Endodermal cell (in vitro differentiated cells): Measurements from ENCODE around the gene PTPRU. TPM values are rescaled to one million over a fixed set of nuclear protein-coding genes. Genes with fewer than 3 reads are reported as not detected.

ENCODE experiments used
- DNase-seq: peaks from one replicate; pipeline ENCODE4 v3.0.0-alpha.2; 2017
- H3K27ac ChIP-seq: 2 replicates; pipeline ENCODE4 v1.5.1; 2013; ENCODE audit warnings: mild to moderate bottlenecking, low read depth, low read length, moderate library complexity
- H3K27me3 ChIP-seq: 2 replicates; pipeline ENCODE4 v1.6.1; 2013; ENCODE audit warnings: mild to moderate bottlenecking, low read length, moderate library complexity; ENCODE audit not compliant: insufficient read depth, control insufficient read depth, poor library complexity, severe bottlenecking
- H3K36me3 ChIP-seq: 2 replicates; pipeline ENCODE4 v1.7.0; 2013; ENCODE audit warnings: mild to moderate bottlenecking, low read length, moderate library complexity; ENCODE audit not compliant: control insufficient read depth, insufficient read depth
- H3K4me1 ChIP-seq: one replicate; pipeline ENCODE4 v1.7.0; 2013; ENCODE audit warnings: low read length; ENCODE audit not compliant: control insufficient read depth, insufficient read depth
- H3K4me3 ChIP-seq: 2 replicates; pipeline ENCODE4 v1.5.1; 2013; ENCODE audit warnings: mild to moderate bottlenecking, low read length, moderate library complexity
- H3K9ac ChIP-seq: 2 replicates; pipeline ENCODE4 v1.6.1; 2013; ENCODE audit warnings: mild to moderate bottlenecking, low read length, moderate library complexity; ENCODE audit not compliant: poor library complexity, severe bottlenecking; ENCODE audit errors: extremely low read depth
- H3K9me3 ChIP-seq: 2 replicates; pipeline ENCODE4 v1.6.1; 2013; ENCODE audit warnings: mild to moderate bottlenecking, low read length, moderate library complexity; ENCODE audit not compliant: control insufficient read depth
- H3K27ac Mint-ChIP-seq: 2 replicates; pipeline ENCODE4 v1.8.0; 2020; ENCODE audit warnings: mixed read lengths
- H3K27me3 Mint-ChIP-seq: 2 replicates; pipeline ENCODE4 v1.8.0; 2021; ENCODE audit warnings: mild to moderate bottlenecking, mixed read lengths; ENCODE audit not compliant: insufficient read depth
- H3K36me3 Mint-ChIP-seq: 2 replicates; pipeline ENCODE4 v1.8.0; 2020; ENCODE audit warnings: low read depth, mixed read lengths
- H3K4me1 Mint-ChIP-seq: 2 replicates; pipeline ENCODE4 v1.8.0; 2020; ENCODE audit warnings: mixed read lengths
- H3K4me3 Mint-ChIP-seq: 2 replicates; pipeline ENCODE4 v1.8.0; 2020; ENCODE audit warnings: mild to moderate bottlenecking, moderate library complexity, mixed read lengths
- H3K9me3 Mint-ChIP-seq: 2 replicates; pipeline ENCODE4 v1.8.0; 2020; ENCODE audit warnings: mild to moderate bottlenecking, mixed read lengths
- WGBS, 2 experiments: methylation state at CpG; one replicate each; pipeline versions ENCODE4 v1.1.5 to v1.1.7; 2013; ENCODE audit warnings: missing lambda C conversion rate in 2 of 2, mixed read lengths in 1 of 2; ENCODE audit not compliant: insufficient coverage in 1 of 2, insufficient read length in 1 of 2; 5-methylcytosine and 5-hydroxymethylcytosine counted together
- total RNA-seq, 2 donors: library from RNA; stranded (reverse); fragmentation: NEBNext Ultra II Directional in 1 of 2; extraction: Animal tissue kit (Norgen Biotek cat#: 25700) in 1 of 2; gene quantifications; 2 replicates in 1 of 2; 3 replicates in 1 of 2; pipeline ENCODE4 v1.2.1, GENCODE V29; 2021
- TF ChIP-seq, protein P1 (sequence below): fragments of 200-600 bp; sonication (generic); conservative IDR thresholded peaks from 2 replicates; pipeline ENCODE4 v1.5.0; 2021; ENCODE audit warnings: antibody characterized with exemption, mild to moderate bottlenecking

PTPRU gene
- total RNA-seq, 2 donors from 2014 or later: 49.8 to 73.1 TPM

GRCh38 chr1:29315262-29315661 lies 78.9 kb downstream of the PTPRU start:
- peaks cover 41% of the 10 kb centered on the region for H3K36me3 Mint-ChIP-seq
- Histone ChIP-seq H3K9me3 (no peaks in the 10 kb centered on the region), H3K4me3 (no peak overlapping the region), H3K4me1 (no peaks in the 10 kb centered on the region), H3K27me3 (no peaks in the 10 kb centered on the region), H3K9ac (no peak overlapping the region), H3K27ac (no peak overlapping the region), H3K36me3 (no peaks in the 10 kb centered on the region)
- H3K9me3 Mint-ChIP-seq: no peaks in the 10 kb centered on the region
- no peak overlapping the region for H3K4me3 Mint-ChIP-seq
- DNase-seq: no peak
- WGBS, 2 experiments: 91 to 97% methylated on average over 9 to 15 of the region's 15 CpGs
- peaks cover 5% of the 10 kb centered on the region for H3K4me1 Mint-ChIP-seq
- TF ChIP-seq, protein P1, sequence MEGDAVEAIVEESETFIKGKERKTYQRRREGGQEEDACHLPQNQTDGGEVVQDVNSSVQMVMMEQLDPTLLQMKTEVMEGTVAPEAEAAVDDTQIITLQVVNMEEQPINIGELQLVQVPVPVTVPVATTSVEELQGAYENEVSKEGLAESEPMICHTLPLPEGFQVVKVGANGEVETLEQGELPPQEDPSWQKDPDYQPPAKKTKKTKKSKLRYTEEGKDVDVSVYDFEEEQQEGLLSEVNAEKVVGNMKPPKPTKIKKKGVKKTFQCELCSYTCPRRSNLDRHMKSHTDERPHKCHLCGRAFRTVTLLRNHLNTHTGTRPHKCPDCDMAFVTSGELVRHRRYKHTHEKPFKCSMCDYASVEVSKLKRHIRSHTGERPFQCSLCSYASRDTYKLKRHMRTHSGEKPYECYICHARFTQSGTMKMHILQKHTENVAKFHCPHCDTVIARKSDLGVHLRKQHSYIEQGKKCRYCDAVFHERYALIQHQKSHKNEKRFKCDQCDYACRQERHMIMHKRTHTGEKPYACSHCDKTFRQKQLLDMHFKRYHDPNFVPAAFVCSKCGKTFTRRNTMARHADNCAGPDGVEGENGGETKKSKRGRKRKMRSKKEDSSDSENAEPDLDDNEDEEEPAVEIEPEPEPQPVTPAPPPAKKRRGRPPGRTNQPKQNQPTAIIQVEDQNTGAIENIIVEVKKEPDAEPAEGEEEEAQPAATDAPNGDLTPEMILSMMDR: no peak
- peak overlapping the region; percentile 77 for H3K27ac Mint-ChIP-seq
- no peaks in the 10 kb centered on the region for H3K27me3 Mint-ChIP-seq

DNA sequence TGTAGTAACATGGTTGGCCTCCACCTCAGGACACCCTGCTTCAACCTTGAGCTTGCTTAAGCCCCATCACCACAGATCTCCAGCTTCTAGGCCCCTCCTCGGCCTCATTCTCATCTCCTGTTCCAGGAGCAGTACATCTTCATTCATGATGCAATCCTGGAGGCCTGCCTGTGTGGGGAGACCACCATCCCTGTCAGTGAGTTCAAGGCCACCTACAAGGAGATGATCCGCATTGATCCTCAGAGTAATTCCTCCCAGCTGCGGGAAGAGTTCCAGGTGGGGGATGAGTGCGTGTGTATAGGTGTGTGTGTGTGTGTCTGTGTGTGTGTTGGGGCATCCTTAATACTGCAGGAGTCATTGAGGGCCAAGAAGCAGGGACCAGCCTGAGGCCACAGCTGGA lies 79.6 kb downstream of the PTPRU start:
- Histone ChIP-seq H3K27me3 (no peaks in the 10 kb centered on the region), H3K4me1 (no peaks in the 10 kb centered on the region), H3K27ac (no peak overlapping the region), H3K9me3 (no peaks in the 10 kb centered on the region), H3K36me3 (no peaks in the 10 kb centered on the region), H3K9ac (no peak overlapping the region), H3K4me3 (no peak overlapping the region)
- DNase-seq: no peak
- H3K4me3 Mint-ChIP-seq: no peak overlapping the region
- H3K27me3 Mint-ChIP-seq: no peaks in the 10 kb centered on the region
- TF ChIP-seq, protein P1: no peak
- no peaks in the 10 kb centered on the region for H3K9me3 Mint-ChIP-seq
- no peak overlapping the region for H3K27ac Mint-ChIP-seq
- H3K36me3 Mint-ChIP-seq: peaks cover 41% of the 10 kb centered on the region
- 80 to 96% methylated on average over 2 to 4 of the region's 4 CpGs for WGBS, 2 experiments
- peaks cover 5% of the 10 kb centered on the region for H3K4me1 Mint-ChIP-seq

GRCh38 chr1:29317063-29317915 lies 81.0 kb downstream of the PTPRU start:
- H3K27me3 ChIP-seq: no peaks in the 10 kb centered on the region
- DNase-seq: no peak
- no peak overlapping the region for H3K9ac ChIP-seq
- Mint-ChIP-seq H3K4me3 (no peak overlapping the region), H3K27ac (no peak overlapping the region), H3K36me3 (peaks cover 41% of the 10 kb centered on the region), H3K4me1 (no peaks in the 10 kb centered on the region), H3K27me3 (no peaks in the 10 kb centered on the region), H3K9me3 (no peaks in the 10 kb centered on the region)
- H3K4me1 ChIP-seq: no peaks in the 10 kb centered on the region
- H3K4me3 ChIP-seq: no peak overlapping the region
- 90 to 94% methylated on average over 17 to 30 of the region's 30 CpGs for WGBS, 2 experiments
- H3K36me3 ChIP-seq: no peaks in the 10 kb centered on the region
- TF ChIP-seq, protein P1: no peak
- no peaks in the 10 kb centered on the region for H3K9me3 ChIP-seq
- no peak overlapping the region for H3K27ac ChIP-seq
